BLaER1 treated with 17β-estradiol and CSF1 and Interleukin-3, amounts not matched to agents 10 nM and 100 nM (cell line): ENCODE data around the gene ST6GALNAC3.

ENCODE experiments used
- H3K27ac ChIP-seq, 11 experiments: shearing (Covaris generic); formaldehyde crosslinking; 2 replicates each; pipeline ENCODE4 v1.8.1; 2022
- H3K27me3 ChIP-seq, 11 experiments: shearing (Covaris generic); formaldehyde crosslinking; 2 replicates each; pipeline ENCODE4 v1.8.1; 2022
- H3K36me3 ChIP-seq, 11 experiments: shearing (Covaris generic); formaldehyde crosslinking; 2 replicates each; pipeline ENCODE4 v1.8.1; 2022
- H3K4me1 ChIP-seq, 10 experiments: shearing (Covaris generic); formaldehyde crosslinking; 2 replicates each; pipeline ENCODE4 v1.8.1; 2022
- H3K4me2 ChIP-seq, 11 experiments: shearing (Covaris generic); formaldehyde crosslinking; 2 replicates each; pipeline ENCODE4 v1.8.1; 2022
- H3K4me3 ChIP-seq, 10 experiments: shearing (Covaris generic); formaldehyde crosslinking; 2 replicates each; pipeline ENCODE4 v1.8.1; 2022
- H3K9ac ChIP-seq, 11 experiments: shearing (Covaris generic); formaldehyde crosslinking; 2 replicates each; pipeline ENCODE4 v1.8.1; 2022
- H3K9me3 ChIP-seq, 11 experiments: shearing (Covaris generic); formaldehyde crosslinking; replicated peaks in 1 of 11; 2 replicates each; pipeline ENCODE4 v1.8.1; 2022
- H4K20me1 ChIP-seq, 11 experiments: shearing (Covaris generic); formaldehyde crosslinking; 2 replicates each; pipeline ENCODE4 v1.8.1; 2022
- Cebpa-rat ChIP-seq, 11 experiments: shearing (Covaris generic); IDR thresholded peaks; 2 replicates each; pipeline ENCODE4 v1.8.1; 2022

ST6GALNAC3 gene

GRCh38 chr1:76177615-76178014 lies 103.1 kb downstream of the ST6GALNAC3 start:
- H3K9ac ChIP-seq: no peak overlapping the region
- no peak overlapping the region for H3K4me2 ChIP-seq
- peaks cover 0 to 4% (median 0%) of the 10 kb centered on the region in 11 experiments; a peak in 3 of 22 replicates for H3K9me3 ChIP-seq
- H3K27ac ChIP-seq: no peak overlapping the region
- peaks cover 0 to 10% (median 6%) of the 10 kb centered on the region in 11 experiments; a peak in 6 of 22 replicates for H3K36me3 ChIP-seq
- H3K27me3 ChIP-seq: no peaks in the 10 kb centered on the region
- peaks cover 0 to 12% (median 0%) of the 10 kb centered on the region in 11 experiments; a peak in 6 of 22 replicates for H4K20me1 ChIP-seq
- H3K4me1 ChIP-seq: no peaks in the 10 kb centered on the region
- H3K4me3 ChIP-seq: no peak overlapping the region
- no peak for TF ChIP-seq Cebpa-rat (IDR thresholded peaks at IDR 0.05)

GRCh38 chr1:76179219-76179698 lies 104.7 kb downstream of the ST6GALNAC3 start:
- H3K27me3 ChIP-seq: no peaks in the 10 kb centered on the region
- peaks cover 0 to 10% (median 6%) of the 10 kb centered on the region in 11 experiments; a peak in 6 of 22 replicates for H3K36me3 ChIP-seq
- H3K27ac ChIP-seq: no peak overlapping the region
- H3K4me2 ChIP-seq: no peak overlapping the region
- no peak overlapping the region for H3K9ac ChIP-seq
- peaks cover 0 to 12% (median 0%) of the 10 kb centered on the region in 11 experiments; a peak in 6 of 22 replicates for H4K20me1 ChIP-seq
- no peaks in the 10 kb centered on the region; a peak in 1 of 22 replicates for H3K9me3 ChIP-seq
- no peaks in the 10 kb centered on the region for H3K4me1 ChIP-seq
- TF ChIP-seq Cebpa-rat (IDR thresholded peaks at IDR 0.05): no peak
- no peak overlapping the region for H3K4me3 ChIP-seq

- Histone ChIP-seq H3K27ac (no peak overlapping the region), H3K36me3 (peaks cover 0 to 9% (median 6%) of the 10 kb centered on the region in 11 experiments; a peak in 7 of 22 replicates), H3K9me3 (no peaks in the 10 kb centered on the region; a peak in 1 of 22 replicates), H4K20me1 (peaks cover 0 to 23% (median 0%) of the 10 kb centered on the region in 11 experiments; a peak in 7 of 22 replicates), H3K9ac (no peak overlapping the region), H3K4me2 (no peak overlapping the region), H3K4me1 (no peaks in the 10 kb centered on the region), H3K27me3 (no peaks in the 10 kb centered on the region), H3K4me3 (no peak overlapping the region)
- no peak for TF ChIP-seq Cebpa-rat (IDR thresholded peaks at IDR 0.05)
Measured at GRCh38 chr1:76185207-76185606, 110.7 kb downstream of the ST6GALNAC3 start.

GRCh38 chr1:76186554-76187170 lies 112.1 kb downstream of the ST6GALNAC3 start:
- no peaks in the 10 kb centered on the region for H3K9me3 ChIP-seq
- no peak overlapping the region for H3K9ac ChIP-seq
- H3K4me2 ChIP-seq: no peak overlapping the region
- peaks cover 0 to 17% (median 0%) of the 10 kb centered on the region in 11 experiments; a peak in 6 of 22 replicates for H4K20me1 ChIP-seq
- H3K4me3 ChIP-seq: no peak overlapping the region
- no peaks in the 10 kb centered on the region; a peak in 3 of 22 replicates for H3K36me3 ChIP-seq
- no peak for TF ChIP-seq Cebpa-rat (IDR thresholded peaks at IDR 0.05)
- no peaks in the 10 kb centered on the region for H3K27me3 ChIP-seq
- H3K27ac ChIP-seq: no peak overlapping the region
- H3K4me1 ChIP-seq: peaks cover 3 to 12% (median 10%) of the 10 kb centered on the region in 10 experiments; a peak in 18 of 20 replicates

- no peaks in the 10 kb centered on the region for H3K27me3 ChIP-seq
- H3K27ac ChIP-seq: no peak overlapping the region
- peaks cover 5 to 14% (median 11%) of the 10 kb centered on the region in 10 experiments; a peak in 18 of 20 replicates for H3K4me1 ChIP-seq
- peaks cover 0 to 21% (median 0%) of the 10 kb centered on the region in 11 experiments; a peak in 6 of 22 replicates for H4K20me1 ChIP-seq
- no peak for TF ChIP-seq Cebpa-rat (IDR thresholded peaks at IDR 0.05)
- H3K9ac ChIP-seq: no peak overlapping the region
- H3K9me3 ChIP-seq: no peaks in the 10 kb centered on the region
- H3K4me2 ChIP-seq: no peak overlapping the region
- no peaks in the 10 kb centered on the region; a peak in 3 of 22 replicates for H3K36me3 ChIP-seq
- no peak overlapping the region for H3K4me3 ChIP-seq
Measured at GRCh38 chr1:76187436-76187835, 112.9 kb downstream of the ST6GALNAC3 start.

GRCh38 chr1:76189310-76189709 lies 114.8 kb downstream of the ST6GALNAC3 start:
- H3K27ac ChIP-seq: no peak overlapping the region
- H3K27me3 ChIP-seq: no peaks in the 10 kb centered on the region
- no peak for TF ChIP-seq Cebpa-rat (IDR thresholded peaks at IDR 0.05)
- H3K4me1 ChIP-seq: peaks cover 5 to 18% (median 12%) of the 10 kb centered on the region in 10 experiments; a peak in 18 of 20 replicates
- H3K9me3 ChIP-seq: no peaks in the 10 kb centered on the region
- H3K9ac ChIP-seq: no peak overlapping the region
- no peak overlapping the region for H3K4me3 ChIP-seq
- H3K4me2 ChIP-seq: no peak overlapping the region
- peaks cover 0 to 23% (median 0%) of the 10 kb centered on the region in 11 experiments; a peak in 6 of 22 replicates for H4K20me1 ChIP-seq
- no peaks in the 10 kb centered on the region; a peak in 3 of 22 replicates for H3K36me3 ChIP-seq

- peaks cover 5 to 18% (median 12%) of the 10 kb centered on the region in 10 experiments; a peak in 18 of 20 replicates for H3K4me1 ChIP-seq
- peaks cover 0 to 23% (median 0%) of the 10 kb centered on the region in 11 experiments; a peak in 6 of 22 replicates for H4K20me1 ChIP-seq
- no peak overlapping the region for H3K4me3 ChIP-seq
- no peaks in the 10 kb centered on the region for H3K27me3 ChIP-seq
- H3K27ac ChIP-seq: no peak overlapping the region
- no peak overlapping the region for H3K9ac ChIP-seq
- TF ChIP-seq Cebpa-rat (IDR thresholded peaks at IDR 0.05): no peak
- peak overlapping the region; percentile 3 to 45 (median 24); a peak in 9 of 22 replicates for H3K4me2 ChIP-seq
- H3K36me3 ChIP-seq: no peaks in the 10 kb centered on the region; a peak in 1 of 22 replicates
- H3K9me3 ChIP-seq: no peaks in the 10 kb centered on the region
Measured at GRCh38 chr1:76190749-76191424, 116.3 kb downstream of the ST6GALNAC3 start.

GRCh38 chr1:76191561-76191960 lies 117.0 kb downstream of the ST6GALNAC3 start:
- no peak overlapping the region for H3K4me3 ChIP-seq
- H3K4me2 ChIP-seq: peak overlapping the region in 6 of 11 experiments; percentile 3 to 33 (median 17); a peak in 5 of 22 replicates
- H3K9ac ChIP-seq: no peak overlapping the region
- H3K27ac ChIP-seq: no peak overlapping the region
- H3K36me3 ChIP-seq: no peaks in the 10 kb centered on the region; a peak in 1 of 22 replicates
- no peak for TF ChIP-seq Cebpa-rat (IDR thresholded peaks at IDR 0.05)
- H3K9me3 ChIP-seq: no peaks in the 10 kb centered on the region
- H4K20me1 ChIP-seq: peaks cover 0 to 23% (median 0%) of the 10 kb centered on the region in 11 experiments; a peak in 6 of 22 replicates
- peaks cover 5 to 18% (median 12%) of the 10 kb centered on the region in 10 experiments; a peak in 18 of 20 replicates for H3K4me1 ChIP-seq
- no peaks in the 10 kb centered on the region for H3K27me3 ChIP-seq

- no peak overlapping the region for H3K4me3 ChIP-seq
- H3K36me3 ChIP-seq: peaks cover 0 to 12% (median 0%) of the 10 kb centered on the region in 11 experiments; a peak in 3 of 22 replicates
- peaks cover 0 to 12% (median 0%) of the 10 kb centered on the region in 11 experiments; a peak in 4 of 22 replicates for H3K9me3 ChIP-seq
- peaks cover 0 to 25% (median 0%) of the 10 kb centered on the region in 11 experiments; a peak in 3 of 22 replicates for H4K20me1 ChIP-seq
- H3K9ac ChIP-seq: no peak overlapping the region
- no peak for TF ChIP-seq Cebpa-rat (IDR thresholded peaks at IDR 0.05)
- H3K27me3 ChIP-seq: no peaks in the 10 kb centered on the region
- peaks cover 0 to 9% (median 6%) of the 10 kb centered on the region in 10 experiments; a peak in 14 of 20 replicates for H3K4me1 ChIP-seq
- H3K4me2 ChIP-seq: no peak overlapping the region
- H3K27ac ChIP-seq: no peak overlapping the region
Measured at GRCh38 chr1:76198452-76198851, 123.9 kb downstream of the ST6GALNAC3 start.
